ENCODE data around the gene NRF1.

NRF1 gene

GRCh38 chr7:129779602-129780256 is 168.2 kb downstream of the NRF1 start:
- peak; percentile 76 for DNase-seq
- Histone ChIP-seq H4K20me1 (ENCODE audit: insufficient read depth, low read length) (no peaks in the 10 kb centered on the region), H3K4me2 (ENCODE audit: low read depth, low read length) (peak overlapping the region; percentile 86), H3K79me2 (ENCODE audit: low read length) (no peaks in the 10 kb centered on the region), H3K4me1 (ENCODE audit: low read length) (peaks cover 17% of the 10 kb centered on the region), H3K9me2 (replicated peaks; ENCODE audit: insufficient read depth, low read length) (no peaks in the 10 kb centered on the region), H3K4me3 (ENCODE audit: low read length) (peak overlapping the region; percentile 98), H3K9me3 (replicated peaks; ENCODE audit: insufficient read depth, low read length) (no peaks in the 10 kb centered on the region), H3K36me3 (replicated peaks; ENCODE audit: insufficient read depth, low read length) (no peaks in the 10 kb centered on the region), H3K27ac (ENCODE audit: low read length) (peak overlapping the region; percentile 41; the same call in 1 of the 2 replicates), H3K27me3 (replicated peaks; ENCODE audit: insufficient read depth, low read length) (peaks cover 35% of the 10 kb centered on the region), H3F3A (ENCODE audit: insufficient read depth, low read length) (peaks cover 14% of the 10 kb centered on the region; the same call in 1 of the 2 replicates), H3K9ac (ENCODE audit: low read length) (peak overlapping the region; percentile 56; the same call in 1 of the 2 replicates), H2AFZ (ENCODE audit: low read length) (peak overlapping the region; percentile 99)
- TF ChIP-seq EZH2phosphoT487 (IDR thresholded peaks at IDR 0.05; ENCODE audit: low read length): no peak
- no peak for TF ChIP-seq EZH2 (optimal IDR thresholded peaks at IDR 0.05; ENCODE audit: low read depth, low read length)
- TF ChIP-seq CTCF (IDR thresholded peaks at IDR 0.05; ENCODE audit: low read length): no peak

- Histone ChIP-seq H3K4me1 (ENCODE audit: low read length) (peaks cover 24% of the 10 kb centered on the region), H3K9me2 (replicated peaks; ENCODE audit: insufficient read depth, low read length) (no peaks in the 10 kb centered on the region), H3K9ac (ENCODE audit: low read length) (peak overlapping the region; percentile 37; the same call in 1 of the 2 replicates), H3K79me2 (ENCODE audit: low read length) (no peaks in the 10 kb centered on the region), H3K27me3 (replicated peaks; ENCODE audit: insufficient read depth, low read length) (peaks cover 42% of the 10 kb centered on the region), H2AFZ (ENCODE audit: low read length) (peak overlapping the region; percentile 99), H3K36me3 (replicated peaks; ENCODE audit: insufficient read depth, low read length) (no peaks in the 10 kb centered on the region), H3K4me2 (ENCODE audit: low read depth, low read length) (peak overlapping the region; percentile 86), H3K9me3 (replicated peaks; ENCODE audit: insufficient read depth, low read length) (no peaks in the 10 kb centered on the region), H3K27ac (ENCODE audit: low read length) (no peak overlapping the region), H4K20me1 (ENCODE audit: insufficient read depth, low read length) (no peaks in the 10 kb centered on the region), H3F3A (ENCODE audit: insufficient read depth, low read length) (peaks cover 16% of the 10 kb centered on the region; the same call in 1 of the 2 replicates), H3K4me3 (ENCODE audit: low read length) (peak overlapping the region; percentile 98)
- DNase-seq: peak; percentile 96
- TF ChIP-seq CTCF (IDR thresholded peaks at IDR 0.05; ENCODE audit: low read length) (no peak), EZH2 (optimal IDR thresholded peaks at IDR 0.05; ENCODE audit: low read depth, low read length) (no peak), EZH2phosphoT487 (IDR thresholded peaks at IDR 0.05; ENCODE audit: low read length) (no peak)
Observed at GRCh38 chr7:129780257-129780973, 168.9 kb downstream of the NRF1 start.

GRCh38 chr7:129780974-129781927 is 169.7 kb downstream of the NRF1 start:
- no peaks in the 10 kb centered on the region for H3K9me2 ChIP-seq (replicated peaks; ENCODE audit: insufficient read depth, low read length)
- DNase-seq: peak; percentile 31
- peak overlapping the region; percentile 98 for H3K4me3 ChIP-seq (ENCODE audit: low read length)
- no peak overlapping the region; the same call in 1 of the 2 replicates for H3K9ac ChIP-seq (ENCODE audit: low read length)
- no peaks in the 10 kb centered on the region for H3K79me2 ChIP-seq (ENCODE audit: low read length)
- H3K27ac ChIP-seq (ENCODE audit: low read length): no peak overlapping the region
- no peaks in the 10 kb centered on the region for H4K20me1 ChIP-seq (ENCODE audit: insufficient read depth, low read length)
- H2AFZ ChIP-seq (ENCODE audit: low read length): peak overlapping the region; percentile 99
- peaks cover 26% of the 10 kb centered on the region for H3K4me1 ChIP-seq (ENCODE audit: low read length)
- peak overlapping the region; percentile 86 for H3K4me2 ChIP-seq (ENCODE audit: low read depth, low read length)
- H3K36me3 ChIP-seq (replicated peaks; ENCODE audit: insufficient read depth, low read length): no peaks in the 10 kb centered on the region
- H3F3A ChIP-seq (ENCODE audit: insufficient read depth, low read length): peaks cover 17% of the 10 kb centered on the region; the same call in 1 of the 2 replicates
- H3K9me3 ChIP-seq (replicated peaks; ENCODE audit: insufficient read depth, low read length): no peaks in the 10 kb centered on the region
- TF ChIP-seq EZH2phosphoT487 (IDR thresholded peaks at IDR 0.05; ENCODE audit: low read length) (peak; percentile 67; the same call in 1 of the 2 replicates), EZH2 (optimal IDR thresholded peaks at IDR 0.05; ENCODE audit: low read depth, low read length) (peak; percentile 48), CTCF (IDR thresholded peaks at IDR 0.05; ENCODE audit: low read length) (no peak)
- H3K27me3 ChIP-seq (replicated peaks; ENCODE audit: insufficient read depth, low read length): peaks cover 49% of the 10 kb centered on the region
